ENCODE results near the gene USP11. TPM values are rescaled to one million over a fixed set of nuclear protein-coding genes. Genes with fewer than 3 reads are reported as not detected.

Gene USP11
- total and polyA plus RNA-seq, 4 donors: 22.9 to 74.8 (median 40.2) TPM

- peaks cover 0 to 53% (median 17%) of the 10 kb centered on the region in 3 donors for H3K27me3 ChIP-seq (ENCODE audit: control insufficient read depth in 3 of 3, insufficient read depth in 3 of 3, low read length in 2 of 3)
Observed at GRCh38 chrX:47239199-47239598, 6.4 kb downstream of the USP11 start.

GRCh38 chrX:47239898-47240545, 7.2 kb downstream of the USP11 start:
- ATAC-seq (ENCODE audit: insufficient read depth, low FRiP score) (no peak), DNase-seq (no peak)
- peaks cover 4 to 39% (median 23%) of the 10 kb centered on the region in 4 donors for H3K36me3 ChIP-seq (ENCODE audit: control insufficient read depth in 4 of 4, insufficient read depth in 4 of 4, low read length in 4 of 4)
- H3K9me3 ChIP-seq (ENCODE audit: control insufficient read depth in 4 of 4, insufficient read depth in 3 of 4, low read length in 3 of 4): peaks cover 0 to 2% (median 0%) of the 10 kb centered on the region in 4 donors
- H3K4me1 ChIP-seq (ENCODE audit: control insufficient read depth in 5 of 5, insufficient read depth in 5 of 5, low read length in 5 of 5): peaks cover 0 to 4% (median 0%) of the 10 kb centered on the region in 5 donors
- no peak overlapping the region for H3K27ac ChIP-seq (ENCODE audit: low read depth in 1 of 2, low read length in 1 of 2)
- no peak for TF ChIP-seq CTCF (IDR thresholded peaks at IDR 0.05; ENCODE audit: control extremely low read depth, extremely low read depth)
- no peak overlapping the region for H3K4me3 ChIP-seq
- peaks cover 0 to 53% (median 18%) of the 10 kb centered on the region in 3 donors for H3K27me3 ChIP-seq (ENCODE audit: control insufficient read depth in 3 of 3, insufficient read depth in 3 of 3, low read length in 2 of 3)
- 94 to 100% methylated on average over 11 to 12 of the region's 12 CpGs for WGBS, 2 donors
- H3K9ac ChIP-seq (ENCODE audit: insufficient read depth in 1 of 2, low read length in 2 of 2): no peak overlapping the region

More at GRCh38 chrX:47239199-47239598, 6.4 kb downstream of the USP11 start:
- no peak for TF ChIP-seq CTCF (IDR thresholded peaks at IDR 0.05; ENCODE audit: control extremely low read depth, extremely low read depth)
- ATAC-seq (ENCODE audit: insufficient read depth, low FRiP score) (no peak), DNase-seq (no peak)
- 81 to 93% methylated on average over 8 of the region's 8 CpGs for WGBS, 2 donors
- Histone ChIP-seq H3K4me3 (no peak overlapping the region), H3K9ac (ENCODE audit: insufficient read depth in 1 of 2, low read length in 2 of 2) (no peak overlapping the region), H3K9me3 (ENCODE audit: control insufficient read depth in 4 of 4, insufficient read depth in 3 of 4, low read length in 3 of 4) (peaks cover 0 to 2% (median 0%) of the 10 kb centered on the region in 4 donors), H3K27ac (ENCODE audit: low read depth in 1 of 2, low read length in 1 of 2) (no peak overlapping the region), H3K4me1 (ENCODE audit: control insufficient read depth in 5 of 5, insufficient read depth in 5 of 5, low read length in 5 of 5) (peaks cover 0 to 4% (median 0%) of the 10 kb centered on the region in 5 donors), H3K36me3 (ENCODE audit: control insufficient read depth in 4 of 4, insufficient read depth in 4 of 4, low read length in 4 of 4) (peaks cover 4 to 32% (median 20%) of the 10 kb centered on the region in 4 donors)

- peaks cover 4 to 40% (median 24%) of the 10 kb centered on the region in 4 donors for H3K36me3 ChIP-seq (ENCODE audit: control insufficient read depth in 4 of 4, insufficient read depth in 4 of 4, low read length in 4 of 4)
- no peak overlapping the region for H3K4me3 ChIP-seq
- peaks cover 0 to 49% (median 18%) of the 10 kb centered on the region in 3 donors for H3K27me3 ChIP-seq (ENCODE audit: control insufficient read depth in 3 of 3, insufficient read depth in 3 of 3, low read length in 2 of 3)
- TF ChIP-seq CTCF (IDR thresholded peaks at IDR 0.05; ENCODE audit: control extremely low read depth, extremely low read depth): no peak
- H3K27ac ChIP-seq (ENCODE audit: low read depth in 1 of 2, low read length in 1 of 2): no peak overlapping the region
- H3K9me3 ChIP-seq (ENCODE audit: control insufficient read depth in 4 of 4, insufficient read depth in 3 of 4, low read length in 3 of 4): peaks cover 0 to 2% (median 0%) of the 10 kb centered on the region in 4 donors
- no peaks in the 10 kb centered on the region for H3K4me1 ChIP-seq (ENCODE audit: control insufficient read depth in 5 of 5, insufficient read depth in 5 of 5, low read length in 5 of 5)
- DNase-seq (no peak), ATAC-seq (ENCODE audit: insufficient read depth, low FRiP score) (no peak)
- 90 to 93% methylated on average over 6 to 7 of the region's 7 CpGs for WGBS, 2 donors
- no peak overlapping the region for H3K9ac ChIP-seq (ENCODE audit: insufficient read depth in 1 of 2, low read length in 2 of 2)
Observed at GRCh38 chrX:47240619-47241018, 7.8 kb downstream of the USP11 start.
